Keratinocyte (primary cell): ENCODE results near the gene USP9X. TPM values are rescaled to one million over a fixed set of nuclear protein-coding genes. Genes with fewer than 3 reads are reported as not detected.

ENCODE experiments used
- DNase-seq: peaks from one replicate; pipeline ENCODE4 v3.0.0-alpha.2; 2011; ENCODE audit warnings: low read depth, missing footprints, low spot score
- FAIRE-seq: peaks from 2 replicates; lab custom pipeline; 2011; peaks lifted over from hg19 to GRCh38; lab: Jason Lieb, UNC
- H2AFZ ChIP-seq: 2 replicates; pipeline ENCODE4 v1.6.0; 2012; ENCODE audit warnings: low read length, control low read depth, inconsistent platforms; ENCODE audit not compliant: control insufficient read depth
- H3K27ac ChIP-seq: 2 replicates; pipeline ENCODE4 v1.5.1; 2011; ENCODE audit warnings: low read length; ENCODE audit not compliant: control insufficient read depth, insufficient read depth
- H3K27me3 ChIP-seq: 3 replicates; pipeline ENCODE4 v1.6.0; 2011; ENCODE audit warnings: low read length; ENCODE audit not compliant: control insufficient read depth, insufficient read depth; ENCODE audit errors: extremely low read depth
- H3K36me3 ChIP-seq, 2 experiments: 2 replicates in 1 of 2; 3 replicates in 1 of 2; pipeline ENCODE4 v1.5.1; 2011; ENCODE audit warnings: low read length in 2 of 2, mild to moderate bottlenecking in 1 of 2; ENCODE audit not compliant: control insufficient read depth in 2 of 2, insufficient read depth in 2 of 2; ENCODE audit errors: extremely low read depth in 1 of 2
- H3K4me1 ChIP-seq: 3 replicates; pipeline ENCODE4 v1.5.1; 2011; ENCODE audit warnings: low read length; ENCODE audit not compliant: control insufficient read depth, insufficient read depth; ENCODE audit errors: extremely low read depth
- H3K4me2 ChIP-seq: 3 replicates; pipeline ENCODE4 v1.6.0; 2011; ENCODE audit warnings: low read depth, low read length; ENCODE audit not compliant: control insufficient read depth, insufficient read depth; ENCODE audit errors: extremely low read depth
- H3K4me3 ChIP-seq, 3 experiments: fragments of 200-600 bp in 1 of 3; sonication (generic) in 1 of 3; 2 replicates in 2 of 3; 3 replicates in 1 of 3; pipeline ENCODE4 v1.5.1; 2011 to 2016; ENCODE audit warnings: low read length in 3 of 3, mild to moderate bottlenecking in 3 of 3, control low read depth in 2 of 3, inconsistent platforms in 1 of 3, low read depth in 1 of 3, mixed read lengths in 1 of 3, mixed run types in 1 of 3, moderate library complexity in 1 of 3; ENCODE audit not compliant: control insufficient read depth in 2 of 3, insufficient read depth in 2 of 3; ENCODE audit errors: extremely low read depth in 1 of 3
- H3K79me2 ChIP-seq: 2 replicates; pipeline ENCODE4 v1.6.0; 2012; ENCODE audit warnings: low read length; ENCODE audit not compliant: control insufficient read depth, insufficient read depth
- H3K9ac ChIP-seq: 3 replicates; pipeline ENCODE4 v1.6.0; 2011; ENCODE audit warnings: low read length; ENCODE audit not compliant: control insufficient read depth, insufficient read depth; ENCODE audit errors: extremely low read depth
- H3K9me1 ChIP-seq: 3 replicates; pipeline ENCODE4 v1.6.0; 2011; ENCODE audit warnings: low read length; ENCODE audit not compliant: control insufficient read depth, insufficient read depth; ENCODE audit errors: extremely low read depth
- H3K9me3 ChIP-seq: 2 replicates; pipeline ENCODE4 v1.5.1; 2012; ENCODE audit warnings: low read depth, low read length; ENCODE audit not compliant: control insufficient read depth
- H4K20me1 ChIP-seq: 3 replicates; pipeline ENCODE4 v1.6.0; 2011; ENCODE audit warnings: low read length; ENCODE audit not compliant: control insufficient read depth, insufficient read depth; ENCODE audit errors: extremely low read depth
- EZH2 ChIP-seq: IDR thresholded peaks from one replicate; pipeline ENCODE4 v1.6.1; 2012; ENCODE audit warnings: inconsistent platforms, mild to moderate bottlenecking, low read length, moderate library complexity
- dilution Hi-C: fragments of 300-500 bp; cut with MboI; formaldehyde crosslinking; loops from one replicate; pipeline ENCODE4 v1.7.0; 2020; ENCODE audit warnings: low sequenced_read_pairs; ENCODE audit not compliant: extremely low pct_ligation_motif_present
- polyA plus RNA-seq, 5 experiments: library from polyadenylated mRNA; depleted of rRNA in 3 of 5; stranded (reverse) in 3 of 5; stranded (forward) in 1 of 5; unstranded in 1 of 5; fragments of >200 nt; gene quantifications; 1 replicate in 1 of 5; 2 replicates in 3 of 5; 3 replicates in 1 of 5; pipeline versions ENCODE4 v1.2.1 to v1.2.3, GENCODE V29; 2011 to 2012; ENCODE audit warnings: missing spikeins in 2 of 5, low read depth in 1 of 5, low replicate concordance in 1 of 5
- TF ChIP-seq, protein P1 (sequence below), 3 experiments: IDR thresholded peaks in 1 of 3; conservative IDR thresholded peaks in 1 of 3; optimal IDR thresholded peaks in 1 of 3; 2 replicates in 2 of 3; 3 replicates in 1 of 3; pipeline versions ENCODE3 to v1.5.1; 2011; ENCODE audit warnings: low read length in 3 of 3, mild to moderate bottlenecking in 3 of 3, moderate library complexity in 2 of 3, control low read depth in 1 of 3, inconsistent platforms in 1 of 3; ENCODE audit not compliant: insufficient read depth in 2 of 3; ENCODE audit errors: extremely low read depth in 1 of 3

The USP9X gene
- polyA plus RNA-seq, 1 donor (not counting 4 experiments of a cell fraction or from before 2014, with no cell fraction given) = 44.8 TPM

DNA sequence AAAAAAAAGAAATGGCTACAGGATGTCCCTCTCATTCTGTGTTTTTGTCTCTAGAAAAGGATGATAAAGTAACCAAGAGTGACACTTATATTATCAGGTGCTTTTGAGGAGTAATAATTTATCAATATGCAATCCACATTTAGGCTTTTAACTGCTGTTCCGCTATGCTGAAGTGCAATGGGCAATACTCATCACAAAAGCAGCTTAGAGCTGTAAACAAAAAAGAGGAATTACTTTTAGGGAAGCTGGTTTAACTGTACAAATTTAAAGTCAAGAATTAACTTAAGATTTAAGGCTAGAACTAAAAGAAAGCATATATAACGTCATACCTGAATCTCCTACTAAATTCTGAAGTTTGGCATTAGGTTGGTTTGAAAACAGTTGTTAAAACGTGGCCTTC is 155.3 kb downstream of the USP9X start:
- H2AFZ ChIP-seq = no peak overlapping the region
- no peaks in the 10 kb centered on the region for H3K9me3 ChIP-seq
- H4K20me1 ChIP-seq = no peaks in the 10 kb centered on the region
- no peaks in the 10 kb centered on the region for H3K27me3 ChIP-seq
- TF ChIP-seq, protein P1, sequence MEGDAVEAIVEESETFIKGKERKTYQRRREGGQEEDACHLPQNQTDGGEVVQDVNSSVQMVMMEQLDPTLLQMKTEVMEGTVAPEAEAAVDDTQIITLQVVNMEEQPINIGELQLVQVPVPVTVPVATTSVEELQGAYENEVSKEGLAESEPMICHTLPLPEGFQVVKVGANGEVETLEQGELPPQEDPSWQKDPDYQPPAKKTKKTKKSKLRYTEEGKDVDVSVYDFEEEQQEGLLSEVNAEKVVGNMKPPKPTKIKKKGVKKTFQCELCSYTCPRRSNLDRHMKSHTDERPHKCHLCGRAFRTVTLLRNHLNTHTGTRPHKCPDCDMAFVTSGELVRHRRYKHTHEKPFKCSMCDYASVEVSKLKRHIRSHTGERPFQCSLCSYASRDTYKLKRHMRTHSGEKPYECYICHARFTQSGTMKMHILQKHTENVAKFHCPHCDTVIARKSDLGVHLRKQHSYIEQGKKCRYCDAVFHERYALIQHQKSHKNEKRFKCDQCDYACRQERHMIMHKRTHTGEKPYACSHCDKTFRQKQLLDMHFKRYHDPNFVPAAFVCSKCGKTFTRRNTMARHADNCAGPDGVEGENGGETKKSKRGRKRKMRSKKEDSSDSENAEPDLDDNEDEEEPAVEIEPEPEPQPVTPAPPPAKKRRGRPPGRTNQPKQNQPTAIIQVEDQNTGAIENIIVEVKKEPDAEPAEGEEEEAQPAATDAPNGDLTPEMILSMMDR (optimal IDR thresholded peaks at IDR 0.05 in 1 of 3, IDR thresholded peaks at IDR 0.05 in 1 of 3, conservative IDR thresholded peaks at IDR 0.05 in 1 of 3; ENCODE audit: extremely low read depth in 1 of 3, insufficient read depth in 2 of 3, low read length in 3 of 3) = no peak
- no peak for TF ChIP-seq EZH2
- no peak overlapping the region for H3K4me2 ChIP-seq
- H3K36me3 ChIP-seq = no peaks in the 10 kb centered on the region
- no peak for FAIRE-seq
- no peaks in the 10 kb centered on the region for H3K79me2 ChIP-seq
- H3K4me3 ChIP-seq = no peak overlapping the region
- no peak overlapping the region for H3K9ac ChIP-seq
- peaks cover 16% of the 10 kb centered on the region for H3K4me1 ChIP-seq
- no peak overlapping the region for H3K27ac ChIP-seq
- dilution Hi-C loops = no loop called here
- no peaks in the 10 kb centered on the region for H3K9me1 ChIP-seq
- no peak for DNase-seq

DNA sequence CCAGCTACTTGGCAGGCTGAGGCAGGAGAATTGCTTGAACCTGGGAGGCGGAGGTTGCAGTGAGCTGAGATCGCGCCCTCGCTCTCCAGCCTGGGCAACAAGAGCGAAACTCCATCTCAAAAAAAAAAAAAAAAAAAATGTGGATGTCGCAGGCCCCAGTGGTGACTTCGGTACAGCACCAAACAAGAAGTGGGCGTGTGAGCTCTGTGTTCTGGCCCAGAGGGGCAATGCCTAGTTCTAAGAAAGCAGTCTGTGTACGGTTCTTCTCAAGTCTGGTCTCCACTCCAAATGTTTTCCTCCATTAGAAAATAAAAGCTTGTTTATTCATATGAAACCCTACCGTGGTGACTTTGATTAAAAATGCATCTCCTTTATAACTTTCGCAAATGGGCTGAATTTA is 156.7 kb downstream of the USP9X start:
- H2AFZ ChIP-seq = no peak overlapping the region
- H3K79me2 ChIP-seq = no peaks in the 10 kb centered on the region
- H3K27ac ChIP-seq = no peak overlapping the region
- H3K4me2 ChIP-seq = no peak overlapping the region
- DNase-seq = no peak
- H3K9ac ChIP-seq = no peak overlapping the region
- no peak overlapping the region for H3K4me3 ChIP-seq
- H3K27me3 ChIP-seq = no peaks in the 10 kb centered on the region
- no peak for FAIRE-seq
- dilution Hi-C loops = no loop called here
- H3K9me3 ChIP-seq = no peaks in the 10 kb centered on the region
- H4K20me1 ChIP-seq = no peaks in the 10 kb centered on the region
- no peak for TF ChIP-seq EZH2
- TF ChIP-seq, protein P1 (optimal IDR thresholded peaks at IDR 0.05 in 1 of 3, IDR thresholded peaks at IDR 0.05 in 1 of 3, conservative IDR thresholded peaks at IDR 0.05 in 1 of 3; ENCODE audit: extremely low read depth in 1 of 3, insufficient read depth in 2 of 3, low read length in 3 of 3) = no peak
- no peaks in the 10 kb centered on the region for H3K9me1 ChIP-seq
- H3K36me3 ChIP-seq = no peaks in the 10 kb centered on the region
- peaks cover 16% of the 10 kb centered on the region for H3K4me1 ChIP-seq
